Measurements from ENCODE around the gene EIF4B.

EIF4B gene

GRCh38 chr12:53077030-53077429, 70.8 kb downstream of the EIF4B start:
- no peak for TF ChIP-seq TOX (CRISPR knock-in tag; IDR thresholded peaks at IDR 0.05; ENCODE audit: borderline replicate concordance)
- no peak for TF ChIP-seq ZFP3 (CRISPR knock-in tag; IDR thresholded peaks at IDR 0.05)
- no peak for TF ChIP-seq ARNTL (CRISPR knock-in tag; IDR thresholded peaks at IDR 0.05; ENCODE audit: borderline replicate concordance, low read depth)
- no peak for TF ChIP-seq ZFP30 (CRISPR knock-in tag; IDR thresholded peaks at IDR 0.05)
- TF ChIP-seq RARB (CRISPR knock-in tag; IDR thresholded peaks at IDR 0.05): no peak
- TF ChIP-seq GLIS3 (CRISPR knock-in tag; IDR thresholded peaks at IDR 0.05): no peak
- TF ChIP-seq OSR1 (CRISPR knock-in tag; IDR thresholded peaks at IDR 0.05): no peak
- TF ChIP-seq SNAI2 (CRISPR knock-in tag; IDR thresholded peaks at IDR 0.05): no peak
- TF ChIP-seq ESRRG (CRISPR knock-in tag; IDR thresholded peaks at IDR 0.05): no peak
- TF ChIP-seq, protein P1, sequence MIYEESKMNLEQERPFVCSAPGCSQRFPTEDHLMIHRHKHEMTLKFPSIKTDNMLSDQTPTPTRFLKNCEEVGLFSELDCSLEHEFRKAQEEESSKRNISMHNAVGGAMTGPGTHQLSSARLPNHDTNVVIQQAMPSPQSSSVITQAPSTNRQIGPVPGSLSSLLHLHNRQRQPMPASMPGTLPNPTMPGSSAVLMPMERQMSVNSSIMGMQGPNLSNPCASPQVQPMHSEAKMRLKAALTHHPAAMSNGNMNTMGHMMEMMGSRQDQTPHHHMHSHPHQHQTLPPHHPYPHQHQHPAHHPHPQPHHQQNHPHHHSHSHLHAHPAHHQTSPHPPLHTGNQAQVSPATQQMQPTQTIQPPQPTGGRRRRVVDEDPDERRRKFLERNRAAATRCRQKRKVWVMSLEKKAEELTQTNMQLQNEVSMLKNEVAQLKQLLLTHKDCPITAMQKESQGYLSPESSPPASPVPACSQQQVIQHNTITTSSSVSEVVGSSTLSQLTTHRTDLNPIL (CRISPR knock-in tag; IDR thresholded peaks at IDR 0.05; ENCODE audit: low read depth): no peak
- TF ChIP-seq ZNF565 (CRISPR knock-in tag; conservative IDR thresholded peaks at IDR 0.05; ENCODE audit: low read depth): no peak
- TF ChIP-seq ISL1 (CRISPR knock-in tag; IDR thresholded peaks at IDR 0.05): no peak
- TF ChIP-seq CSDC2 (CRISPR knock-in tag; IDR thresholded peaks at IDR 0.05): no peak
- no peak for TF ChIP-seq ZNF70 (CRISPR knock-in tag; IDR thresholded peaks at IDR 0.05)
- no peak for TF ChIP-seq PPARA (CRISPR knock-in tag; IDR thresholded peaks at IDR 0.05; ENCODE audit: borderline replicate concordance)
- TF ChIP-seq, protein P2, sequence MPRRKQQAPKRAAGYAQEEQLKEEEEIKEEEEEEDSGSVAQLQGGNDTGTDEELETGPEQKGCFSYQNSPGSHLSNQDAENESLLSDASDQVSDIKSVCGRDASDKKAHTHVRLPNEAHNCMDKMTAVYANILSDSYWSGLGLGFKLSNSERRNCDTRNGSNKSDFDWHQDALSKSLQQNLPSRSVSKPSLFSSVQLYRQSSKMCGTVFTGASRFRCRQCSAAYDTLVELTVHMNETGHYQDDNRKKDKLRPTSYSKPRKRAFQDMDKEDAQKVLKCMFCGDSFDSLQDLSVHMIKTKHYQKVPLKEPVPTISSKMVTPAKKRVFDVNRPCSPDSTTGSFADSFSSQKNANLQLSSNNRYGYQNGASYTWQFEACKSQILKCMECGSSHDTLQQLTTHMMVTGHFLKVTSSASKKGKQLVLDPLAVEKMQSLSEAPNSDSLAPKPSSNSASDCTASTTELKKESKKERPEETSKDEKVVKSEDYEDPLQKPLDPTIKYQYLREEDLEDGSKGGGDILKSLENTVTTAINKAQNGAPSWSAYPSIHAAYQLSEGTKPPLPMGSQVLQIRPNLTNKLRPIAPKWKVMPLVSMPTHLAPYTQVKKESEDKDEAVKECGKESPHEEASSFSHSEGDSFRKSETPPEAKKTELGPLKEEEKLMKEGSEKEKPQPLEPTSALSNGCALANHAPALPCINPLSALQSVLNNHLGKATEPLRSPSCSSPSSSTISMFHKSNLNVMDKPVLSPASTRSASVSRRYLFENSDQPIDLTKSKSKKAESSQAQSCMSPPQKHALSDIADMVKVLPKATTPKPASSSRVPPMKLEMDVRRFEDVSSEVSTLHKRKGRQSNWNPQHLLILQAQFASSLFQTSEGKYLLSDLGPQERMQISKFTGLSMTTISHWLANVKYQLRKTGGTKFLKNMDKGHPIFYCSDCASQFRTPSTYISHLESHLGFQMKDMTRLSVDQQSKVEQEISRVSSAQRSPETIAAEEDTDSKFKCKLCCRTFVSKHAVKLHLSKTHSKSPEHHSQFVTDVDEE (CRISPR knock-in tag; IDR thresholded peaks at IDR 0.05): no peak
- no peak for TF ChIP-seq POU6F1 (CRISPR knock-in tag; IDR thresholded peaks at IDR 0.05; ENCODE audit: borderline replicate concordance, low read depth)
- no peak for TF ChIP-seq PATZ1 (CRISPR knock-in tag; IDR thresholded peaks at IDR 0.05; ENCODE audit: borderline replicate concordance)
- TF ChIP-seq ZC3H10 (CRISPR knock-in tag; IDR thresholded peaks at IDR 0.05): no peak
- no peak for ATAC-seq

DNA sequence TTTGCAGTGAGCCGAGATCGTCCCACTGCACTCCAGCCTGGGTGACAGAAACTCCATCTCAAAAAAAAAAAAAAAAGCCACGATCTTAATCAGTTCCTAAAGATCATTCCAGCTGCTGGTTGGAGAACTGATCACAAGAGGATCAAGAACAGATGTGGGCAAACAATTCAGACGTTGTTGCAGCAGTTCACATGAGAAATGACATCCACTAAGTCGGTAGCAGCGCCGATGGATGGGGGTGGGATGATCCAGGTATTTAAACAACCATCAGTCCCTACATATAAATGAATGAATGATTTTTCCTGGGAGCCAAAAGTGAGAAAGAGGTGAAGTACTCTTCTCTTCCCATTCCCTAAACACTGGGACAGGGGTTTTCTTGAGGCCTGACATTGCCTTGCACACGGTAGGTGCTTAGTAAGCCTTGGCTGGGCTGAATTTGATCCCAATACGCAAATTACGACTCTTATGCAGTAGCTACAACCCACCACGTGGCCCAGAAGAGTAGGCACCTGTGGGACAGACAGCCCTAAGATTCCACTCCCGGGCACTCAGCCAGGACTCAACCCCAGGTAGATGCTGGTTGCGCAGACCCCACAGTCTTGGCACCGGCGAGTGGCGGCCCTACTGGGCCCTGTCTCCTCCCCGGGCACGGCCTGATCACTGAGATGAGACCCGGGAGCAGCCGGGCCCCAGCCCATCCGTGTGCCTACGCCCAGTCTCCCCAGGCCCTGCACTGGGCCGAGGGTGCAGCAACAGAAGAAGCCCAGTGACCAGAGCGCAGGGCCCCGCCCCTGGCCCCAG, 72.4 kb downstream of the EIF4B start:
- TF ChIP-seq ISL1 (CRISPR knock-in tag; IDR thresholded peaks at IDR 0.05) (no peak), CSDC2 (CRISPR knock-in tag; IDR thresholded peaks at IDR 0.05) (no peak), ZNF70 (CRISPR knock-in tag; IDR thresholded peaks at IDR 0.05) (no peak), ZFP3 (CRISPR knock-in tag; IDR thresholded peaks at IDR 0.05) (peak; percentile 82), TOX (CRISPR knock-in tag; IDR thresholded peaks at IDR 0.05; ENCODE audit: borderline replicate concordance) (no peak)
- TF ChIP-seq, protein P1 (CRISPR knock-in tag; IDR thresholded peaks at IDR 0.05; ENCODE audit: low read depth): no peak
- ATAC-seq: peak; percentile 7

Data from SK-N-SH treated with all-trans-retinoic acid at 6 μM for 48 hours (cell line).